Brain microvascular endothelial cell (primary cell): ENCODE results near the gene GRM7.

Experiments
- DNase-seq: peaks from one replicate; pipeline ENCODE4 v3.0.0-alpha.2; 2020
- H3K27ac ChIP-seq: fragments of 250-450 bp; sonication (Bioruptor Pico); 2 replicates; pipeline ENCODE4 v1.5.1; 2020; ENCODE audit warnings: mild to moderate bottlenecking, moderate library complexity
- H3K27me3 ChIP-seq: fragments of 250-450 bp; sonication (Bioruptor Pico); replicated peaks from 2 replicates; pipeline ENCODE4 v1.5.1; 2020; ENCODE audit warnings: mild to moderate bottlenecking
- H3K36me3 ChIP-seq: fragments of 250-450 bp; sonication (Bioruptor Pico); replicated peaks from 2 replicates; pipeline ENCODE4 v1.5.1; 2020; ENCODE audit warnings: mild to moderate bottlenecking
- H3K4me3 ChIP-seq: 2 replicates; pipeline ENCODE4 v1.5.1; 2011; ENCODE audit warnings: low read depth, mild to moderate bottlenecking, control low read depth, low read length, moderate library complexity
- CTCF ChIP-seq: IDR thresholded peaks from 2 replicates; pipeline ENCODE4 v1.5.1; 2011; ENCODE audit warnings: low read depth, mild to moderate bottlenecking, moderate library complexity, low read length, control low read depth, inconsistent platforms; ENCODE audit errors: missing control alignments
- in situ Hi-C: cut with HindIII; loops from 2 replicates; pipeline ENCODE4 v1.10.0; 2017; ENCODE audit warnings: low sequenced_read_pairs, low pct_ligation_motif_present

Gene GRM7

GRCh38 chr3:6857510-6857909, 3.4 kb upstream of the GRM7 start:
- Histone ChIP-seq H3K27me3 (no peaks in the 10 kb centered on the region), H3K27ac (no peak overlapping the region), H3K4me3 (no peak overlapping the region), H3K36me3 (no peaks in the 10 kb centered on the region)
- in situ Hi-C loops, result no loop called here
- TF ChIP-seq CTCF, result no peak
- DNase-seq, result no peak

- TF ChIP-seq CTCF, result no peak
- in situ Hi-C loops, result no loop called here
- no peak for DNase-seq
- H3K27ac ChIP-seq, result no peak overlapping the region
- H3K27me3 ChIP-seq, result no peaks in the 10 kb centered on the region
- H3K4me3 ChIP-seq, result no peak overlapping the region
- no peaks in the 10 kb centered on the region for H3K36me3 ChIP-seq
Observed at GRCh38 chr3:6860149-6860953, 564 bp upstream of the GRM7 start.

GRCh38 chr3:6861625-6862000, 698 bp downstream of the GRM7 start:
- H3K36me3 ChIP-seq, result no peaks in the 10 kb centered on the region
- H3K27ac ChIP-seq, result no peak overlapping the region
- H3K4me3 ChIP-seq, result no peak overlapping the region
- no peak for DNase-seq
- no peak for TF ChIP-seq CTCF
- in situ Hi-C loops, result no loop called here
- no peaks in the 10 kb centered on the region for H3K27me3 ChIP-seq

GRCh38 chr3:6862041-6862879, 1.3 kb downstream of the GRM7 start:
- H3K27me3 ChIP-seq, result no peaks in the 10 kb centered on the region
- no peak overlapping the region for H3K27ac ChIP-seq
- in situ Hi-C loops, result no loop called here
- TF ChIP-seq CTCF, result no peak
- H3K36me3 ChIP-seq, result no peaks in the 10 kb centered on the region
- no peak for DNase-seq
- H3K4me3 ChIP-seq, result no peak overlapping the region

GRCh38 chr3:6862880-6863195, 1.9 kb downstream of the GRM7 start:
- TF ChIP-seq CTCF, result no peak
- Histone ChIP-seq H3K36me3 (no peaks in the 10 kb centered on the region), H3K27ac (no peak overlapping the region), H3K27me3 (no peaks in the 10 kb centered on the region), H3K4me3 (no peak overlapping the region)
- no peak for DNase-seq
- in situ Hi-C loops, result no loop called here

- H3K27ac ChIP-seq, result no peak overlapping the region
- no peak for DNase-seq
- no peaks in the 10 kb centered on the region for H3K27me3 ChIP-seq
- no peak overlapping the region for H3K4me3 ChIP-seq
- no peak for TF ChIP-seq CTCF
- in situ Hi-C loops, result no loop called here
- H3K36me3 ChIP-seq, result no peaks in the 10 kb centered on the region
Observed at GRCh38 chr3:6867269-6867668, 6.4 kb downstream of the GRM7 start.
